ENCODE measurements around the gene TCF4.

TCF4 gene

GRCh38 chr18:55327454-55327853, 260.5 kb downstream of the TCF4 start:
- Histone ChIP-seq H3K4me3 (ENCODE audit: low read length) (no peak overlapping the region), H3K36me3 (ENCODE audit: control insufficient read depth, low read length) (peaks cover 15% of the 10 kb centered on the region), H4K20me1 (ENCODE audit: control insufficient read depth, insufficient read depth, low read depth, low read length) (no peaks in the 10 kb centered on the region), H3K27me3 (ENCODE audit: control insufficient read depth, low read length) (no peaks in the 10 kb centered on the region), H3K79me2 (ENCODE audit: control insufficient read depth, low read length) (peaks cover 79% of the 10 kb centered on the region), H3K9me2 (replicated peaks; ENCODE audit: control insufficient read depth, low read length) (no peaks in the 10 kb centered on the region), H3K4me1 (ENCODE audit: control insufficient read depth, low read length) (peaks cover 100% of the 10 kb centered on the region), H3K9me3 (ENCODE audit: control insufficient read depth, insufficient read depth, low read length) (no peaks in the 10 kb centered on the region), H3F3A (ENCODE audit: control insufficient read depth, insufficient read depth) (peaks cover 33% of the 10 kb centered on the region), H3K4me2 (ENCODE audit: low read length) (peak overlapping the region; percentile 33), H3K27ac (ENCODE audit: low read depth, low read length) (no peak overlapping the region)
- no peak for TF ChIP-seq EZH2phosphoT487 (IDR thresholded peaks at IDR 0.05; ENCODE audit: borderline replicate concordance, low read length)
- no peak for TF ChIP-seq CTCF (IDR thresholded peaks at IDR 0.05; ENCODE audit: low read depth, low read length, poor library complexity, severe bottlenecking)

GRCh38 chr18:55326134-55326533, 261.9 kb downstream of the TCF4 start:
- TF ChIP-seq EZH2phosphoT487 (IDR thresholded peaks at IDR 0.05; ENCODE audit: borderline replicate concordance, low read length) (no peak), CTCF (IDR thresholded peaks at IDR 0.05; ENCODE audit: low read depth, low read length, poor library complexity, severe bottlenecking) (no peak)
- H3K27me3 ChIP-seq (ENCODE audit: control insufficient read depth, low read length): no peaks in the 10 kb centered on the region
- peaks cover 40% of the 10 kb centered on the region for H3F3A ChIP-seq (ENCODE audit: control insufficient read depth, insufficient read depth)
- no peaks in the 10 kb centered on the region for H3K9me3 ChIP-seq (ENCODE audit: control insufficient read depth, insufficient read depth, low read length)
- H3K27ac ChIP-seq (ENCODE audit: low read depth, low read length): peak overlapping the region; percentile 22
- H3K4me3 ChIP-seq (ENCODE audit: low read length): no peak overlapping the region
- no peaks in the 10 kb centered on the region for H3K9me2 ChIP-seq (replicated peaks; ENCODE audit: control insufficient read depth, low read length)
- no peaks in the 10 kb centered on the region for H4K20me1 ChIP-seq (ENCODE audit: control insufficient read depth, insufficient read depth, low read depth, low read length)
- peaks cover 81% of the 10 kb centered on the region for H3K79me2 ChIP-seq (ENCODE audit: control insufficient read depth, low read length)
- peak overlapping the region; percentile 35 for H3K4me2 ChIP-seq (ENCODE audit: low read length)
- H3K4me1 ChIP-seq (ENCODE audit: control insufficient read depth, low read length): peaks cover 92% of the 10 kb centered on the region
- peaks cover 4% of the 10 kb centered on the region; the same call in 1 of the 2 replicates for H3K36me3 ChIP-seq (ENCODE audit: control insufficient read depth, low read length)

- Histone ChIP-seq H3K9me2 (replicated peaks; ENCODE audit: control insufficient read depth, low read length) (no peaks in the 10 kb centered on the region), H3F3A (ENCODE audit: control insufficient read depth, insufficient read depth) (peaks cover 43% of the 10 kb centered on the region), H3K27ac (ENCODE audit: low read depth, low read length) (peak overlapping the region; percentile 79), H3K4me3 (ENCODE audit: low read length) (peak overlapping the region; percentile 89), H3K4me2 (ENCODE audit: low read length) (peak overlapping the region; percentile 71), H3K79me2 (ENCODE audit: control insufficient read depth, low read length) (peaks cover 95% of the 10 kb centered on the region), H3K36me3 (ENCODE audit: control insufficient read depth, low read length) (peaks cover 5% of the 10 kb centered on the region), H3K27me3 (ENCODE audit: control insufficient read depth, low read length) (no peaks in the 10 kb centered on the region), H3K9me3 (ENCODE audit: control insufficient read depth, insufficient read depth, low read length) (no peaks in the 10 kb centered on the region), H4K20me1 (ENCODE audit: control insufficient read depth, insufficient read depth, low read depth, low read length) (peaks cover 3% of the 10 kb centered on the region), H3K4me1 (ENCODE audit: control insufficient read depth, low read length) (peaks cover 85% of the 10 kb centered on the region)
- TF ChIP-seq CTCF (IDR thresholded peaks at IDR 0.05; ENCODE audit: low read depth, low read length, poor library complexity, severe bottlenecking): no peak
- no peak for TF ChIP-seq EZH2phosphoT487 (IDR thresholded peaks at IDR 0.05; ENCODE audit: borderline replicate concordance, low read length)
These were observed 263.8 kb downstream of the TCF4 start for GRCh38 chr18:55324166-55324565.

Measured in DOHH2 (cell line).